ENCODE results near the gene TMEM120B.

The TMEM120B gene

GRCh38 chr12:121811434-121812319 lies 99.1 kb downstream of the TMEM120B start:
- TF ChIP-seq, protein P1, sequence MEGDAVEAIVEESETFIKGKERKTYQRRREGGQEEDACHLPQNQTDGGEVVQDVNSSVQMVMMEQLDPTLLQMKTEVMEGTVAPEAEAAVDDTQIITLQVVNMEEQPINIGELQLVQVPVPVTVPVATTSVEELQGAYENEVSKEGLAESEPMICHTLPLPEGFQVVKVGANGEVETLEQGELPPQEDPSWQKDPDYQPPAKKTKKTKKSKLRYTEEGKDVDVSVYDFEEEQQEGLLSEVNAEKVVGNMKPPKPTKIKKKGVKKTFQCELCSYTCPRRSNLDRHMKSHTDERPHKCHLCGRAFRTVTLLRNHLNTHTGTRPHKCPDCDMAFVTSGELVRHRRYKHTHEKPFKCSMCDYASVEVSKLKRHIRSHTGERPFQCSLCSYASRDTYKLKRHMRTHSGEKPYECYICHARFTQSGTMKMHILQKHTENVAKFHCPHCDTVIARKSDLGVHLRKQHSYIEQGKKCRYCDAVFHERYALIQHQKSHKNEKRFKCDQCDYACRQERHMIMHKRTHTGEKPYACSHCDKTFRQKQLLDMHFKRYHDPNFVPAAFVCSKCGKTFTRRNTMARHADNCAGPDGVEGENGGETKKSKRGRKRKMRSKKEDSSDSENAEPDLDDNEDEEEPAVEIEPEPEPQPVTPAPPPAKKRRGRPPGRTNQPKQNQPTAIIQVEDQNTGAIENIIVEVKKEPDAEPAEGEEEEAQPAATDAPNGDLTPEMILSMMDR (conservative IDR thresholded peaks at IDR 0.05; ENCODE audit: low read depth, low read length) = peak; percentile 73
- H2AFZ ChIP-seq (ENCODE audit: low read depth) = no peak overlapping the region
- no peaks in the 10 kb centered on the region for H3K27me3 ChIP-seq (ENCODE audit: insufficient read depth, low read depth)
- H3K4me1 ChIP-seq (ENCODE audit: low read depth, poor library complexity, severe bottlenecking) = peaks cover 9% of the 10 kb centered on the region
- H3K9ac ChIP-seq = no peak overlapping the region
- no peaks in the 10 kb centered on the region for H4K20me1 ChIP-seq (ENCODE audit: insufficient read depth)
- no peak overlapping the region; the same call in 1 of the 2 replicates for H3K27ac ChIP-seq
- H3K36me3 ChIP-seq (ENCODE audit: insufficient read depth) = no peaks in the 10 kb centered on the region
- no peak overlapping the region for H3K4me3 ChIP-seq (IDR thresholded peaks at IDR 0.05; ENCODE audit: insufficient read depth, low read depth, low read length)
- peak overlapping the region; percentile 48 for H3K4me2 ChIP-seq
- H3K79me2 ChIP-seq (ENCODE audit: insufficient read depth, low read depth) = peaks cover 26% of the 10 kb centered on the region; the same call in 1 of the 2 replicates

DNA sequence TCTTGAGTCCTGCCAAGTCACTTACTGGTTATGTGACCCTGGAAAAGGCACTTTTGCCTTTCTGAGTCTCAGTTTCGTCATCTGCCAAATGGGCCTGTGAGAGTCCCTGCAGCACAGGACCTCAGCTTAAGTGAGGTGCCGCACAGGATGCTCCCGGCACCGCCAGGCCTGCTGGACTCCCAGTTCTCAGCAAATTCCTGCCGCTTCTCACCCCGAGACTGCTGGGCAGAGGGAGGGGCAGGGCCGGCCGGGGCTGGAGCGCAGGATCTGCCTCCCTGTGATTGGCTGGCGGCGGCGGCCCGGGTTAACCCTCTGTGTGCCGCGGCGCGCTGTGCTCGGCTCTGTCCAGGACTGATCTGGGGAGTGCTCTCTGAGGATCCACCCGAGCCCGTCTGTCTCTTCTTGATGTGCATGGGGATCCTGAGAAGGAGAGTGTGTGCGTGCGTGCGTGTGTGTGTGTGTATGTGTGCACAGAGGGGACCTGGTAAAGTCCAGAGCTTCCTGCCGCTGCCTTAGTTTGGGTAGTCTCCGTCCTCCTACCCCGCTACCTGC lies 99.8 kb downstream of the TMEM120B start:
- Histone ChIP-seq H4K20me1 (ENCODE audit: insufficient read depth) (no peaks in the 10 kb centered on the region), H3K4me1 (ENCODE audit: low read depth, poor library complexity, severe bottlenecking) (peaks cover 6% of the 10 kb centered on the region), H3K36me3 (ENCODE audit: insufficient read depth) (no peaks in the 10 kb centered on the region), H3K4me2 (peak overlapping the region; percentile 48; the same call in 1 of the 2 replicates), H3K27me3 (ENCODE audit: insufficient read depth, low read depth) (no peaks in the 10 kb centered on the region), H3K27ac (no peak overlapping the region), H3K9ac (no peak overlapping the region), H2AFZ (ENCODE audit: low read depth) (no peak overlapping the region), H3K4me3 (IDR thresholded peaks at IDR 0.05; ENCODE audit: insufficient read depth, low read depth, low read length) (no peak overlapping the region), H3K79me2 (ENCODE audit: insufficient read depth, low read depth) (peaks cover 19% of the 10 kb centered on the region; the same call in 1 of the 2 replicates)
- TF ChIP-seq, protein P1 (conservative IDR thresholded peaks at IDR 0.05; ENCODE audit: low read depth, low read length) = peak; percentile 42

DNA sequence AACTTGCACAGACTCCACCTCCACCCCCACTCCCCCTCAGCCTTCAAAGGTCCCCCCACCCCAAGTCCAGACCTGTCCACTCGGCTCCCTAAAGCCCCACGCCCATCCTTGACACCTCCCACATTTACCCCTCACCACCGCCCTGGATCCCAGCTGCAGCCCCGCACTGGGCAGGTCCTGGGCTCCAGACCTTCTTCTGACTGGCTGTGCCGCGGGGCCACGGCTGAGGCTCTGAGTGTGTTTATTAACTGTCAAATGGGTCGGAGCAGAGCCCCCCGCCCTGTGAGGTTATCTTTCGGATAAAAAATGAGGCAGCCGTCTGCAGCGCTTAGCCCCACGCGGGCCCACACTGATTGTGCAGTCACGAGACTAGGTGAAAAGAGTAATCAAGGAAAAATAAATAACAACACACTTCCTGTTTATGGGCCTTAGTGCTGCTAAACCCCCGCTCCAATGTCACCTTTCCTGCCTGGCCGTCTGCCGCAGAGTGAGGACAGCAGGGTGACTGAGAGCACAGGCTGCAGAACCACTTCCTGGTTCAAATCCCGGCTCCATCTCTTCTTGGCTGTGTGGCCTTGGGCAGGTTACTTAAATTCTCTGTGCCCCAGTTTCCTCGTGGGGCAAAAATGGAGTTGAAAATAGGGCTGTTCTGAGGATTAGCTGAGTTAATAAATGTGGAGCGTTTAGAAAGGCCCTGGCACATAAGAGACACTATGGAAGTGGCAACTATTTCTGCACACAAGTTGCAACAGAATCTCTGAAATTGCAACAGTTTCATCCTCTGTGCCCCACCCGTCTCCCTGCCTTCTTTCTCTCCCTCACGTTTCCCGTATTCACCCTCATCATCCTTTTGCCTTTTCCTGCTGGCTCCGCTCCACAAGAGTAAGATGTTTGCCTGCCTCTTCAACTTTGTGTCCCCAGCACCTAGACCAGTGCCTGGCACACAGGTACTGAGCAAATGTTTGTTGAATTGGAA lies 100.7 kb downstream of the TMEM120B start:
- Histone ChIP-seq H3K4me3 (IDR thresholded peaks at IDR 0.05; ENCODE audit: insufficient read depth, low read depth, low read length) (no peak overlapping the region), H2AFZ (ENCODE audit: low read depth) (no peak overlapping the region), H3K27ac (no peak overlapping the region), H3K9ac (no peak overlapping the region), H3K36me3 (ENCODE audit: insufficient read depth) (no peaks in the 10 kb centered on the region), H3K4me2 (no peak overlapping the region), H3K79me2 (ENCODE audit: insufficient read depth, low read depth) (peaks cover 17% of the 10 kb centered on the region; the same call in 1 of the 2 replicates), H3K27me3 (ENCODE audit: insufficient read depth, low read depth) (no peaks in the 10 kb centered on the region), H3K4me1 (ENCODE audit: low read depth, poor library complexity, severe bottlenecking) (peaks cover 6% of the 10 kb centered on the region), H4K20me1 (ENCODE audit: insufficient read depth) (no peaks in the 10 kb centered on the region)
- TF ChIP-seq, protein P1 (conservative IDR thresholded peaks at IDR 0.05; ENCODE audit: low read depth, low read length) = no peak

DNA sequence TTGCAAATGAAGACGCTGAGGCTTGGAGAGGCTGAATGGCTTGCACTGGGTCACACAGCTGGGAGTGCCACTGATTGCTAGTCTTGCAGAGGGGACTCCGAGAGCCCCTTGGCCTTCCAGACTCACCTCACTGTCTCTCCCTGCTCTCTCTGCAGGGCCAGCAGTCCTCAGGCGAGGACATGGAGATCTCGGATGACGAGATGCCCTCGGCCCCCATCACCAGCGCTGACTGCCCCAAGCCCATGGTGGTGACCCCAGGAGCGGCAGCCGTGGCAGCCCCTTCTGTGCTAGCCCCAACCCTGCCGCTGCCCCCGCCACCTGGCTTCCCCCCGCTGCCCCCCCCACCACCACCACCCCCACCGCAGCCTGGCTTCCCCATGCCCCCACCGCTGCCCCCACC lies 101.4 kb downstream of the TMEM120B start:
- Histone ChIP-seq H3K4me2 (no peak overlapping the region), H3K79me2 (ENCODE audit: insufficient read depth, low read depth) (peaks cover 17% of the 10 kb centered on the region; the same call in 1 of the 2 replicates), H3K4me1 (ENCODE audit: low read depth, poor library complexity, severe bottlenecking) (peaks cover 6% of the 10 kb centered on the region), H3K27me3 (ENCODE audit: insufficient read depth, low read depth) (no peaks in the 10 kb centered on the region), H4K20me1 (ENCODE audit: insufficient read depth) (no peaks in the 10 kb centered on the region), H3K27ac (no peak overlapping the region), H3K9ac (no peak overlapping the region), H3K4me3 (IDR thresholded peaks at IDR 0.05; ENCODE audit: insufficient read depth, low read depth, low read length) (no peak overlapping the region), H2AFZ (ENCODE audit: low read depth) (no peak overlapping the region), H3K36me3 (ENCODE audit: insufficient read depth) (no peaks in the 10 kb centered on the region)
- TF ChIP-seq, protein P1 (conservative IDR thresholded peaks at IDR 0.05; ENCODE audit: low read depth, low read length) = no peak

Measured in KMS-11 (cell line).